Measurements from ENCODE around the gene ZNRF3. TPM values are rescaled to one million over a fixed set of nuclear protein-coding genes. Genes with fewer than 3 reads are reported as not detected.
"Not testable (repeated sequence)": the region's sequence is repeated elsewhere in the genome, so short reads cannot be mapped to it uniquely, and the experiment has no call there.

ZNRF3 gene
- total RNA-seq, 1 experiment from 2014 or later: 23.7 TPM

GRCh38 chr22:28856095-28856455 is 27.3 kb upstream of the ZNRF3 start:
- DNase-seq: no peak
- Mint-ChIP-seq H3K27me3 (ENCODE audit: unreplicated experiment) (no peaks in the 10 kb centered on the region), H3K4me1 (ENCODE audit: low read depth, unreplicated experiment) (peaks cover 10% of the 10 kb centered on the region), H3K27ac (ENCODE audit: unreplicated experiment) (no peak overlapping the region), H3K36me3 (ENCODE audit: insufficient read depth, unreplicated experiment) (no peaks in the 10 kb centered on the region), H3K4me3 (ENCODE audit: low read depth, unreplicated experiment) (no peak overlapping the region), H3K9me3 (ENCODE audit: low read depth, unreplicated experiment) (no peaks in the 10 kb centered on the region)
- CTCF ChIA-PET: interaction anchor here (0.8 to 1.8 kb wide), 5 partner anchors 96 to 188 kb away, joined by 3 to 42 read pairs (median 5); no protein-coding TSS in a partner anchor
- intact Hi-C loops (cut with micrococcal nuclease; ENCODE audit: unreplicated experiment): no loop called here
- BruUV-seq (replicated peaks): no TSS peak
- TF ChIP-seq CTCF (IDR thresholded peaks at IDR 0.05; ENCODE audit: unreplicated experiment): no peak

- CTCF ChIA-PET: no interaction called here
- intact Hi-C loops (cut with micrococcal nuclease; ENCODE audit: unreplicated experiment): no loop called here
- H3K27ac Mint-ChIP-seq (ENCODE audit: unreplicated experiment): no peak overlapping the region
- peaks cover 10% of the 10 kb centered on the region for H3K4me1 Mint-ChIP-seq (ENCODE audit: low read depth, unreplicated experiment)
- DNase-seq: no peak
- H3K36me3 Mint-ChIP-seq (ENCODE audit: insufficient read depth, unreplicated experiment): no peaks in the 10 kb centered on the region
- no peaks in the 10 kb centered on the region for H3K9me3 Mint-ChIP-seq (ENCODE audit: low read depth, unreplicated experiment)
- no TSS peak for BruUV-seq (replicated peaks)
- H3K27me3 Mint-ChIP-seq (ENCODE audit: unreplicated experiment): no peaks in the 10 kb centered on the region
- no peak overlapping the region for H3K4me3 Mint-ChIP-seq (ENCODE audit: low read depth, unreplicated experiment)
- no peak for TF ChIP-seq CTCF (IDR thresholded peaks at IDR 0.05; ENCODE audit: unreplicated experiment)
These were observed 26.1 kb upstream of the ZNRF3 start for GRCh38 chr22:28857288-28857687.

GRCh38 chr22:28864878-28865596 is 18.3 kb upstream of the ZNRF3 start:
- no TSS peak for BruUV-seq (replicated peaks)
- intact Hi-C loops (cut with micrococcal nuclease; ENCODE audit: unreplicated experiment): no loop called here
- Mint-ChIP-seq H3K9me3 (ENCODE audit: low read depth, unreplicated experiment) (no peaks in the 10 kb centered on the region), H3K27ac (ENCODE audit: unreplicated experiment) (no peak overlapping the region), H3K4me3 (ENCODE audit: low read depth, unreplicated experiment) (no peak overlapping the region), H3K27me3 (ENCODE audit: unreplicated experiment) (no peaks in the 10 kb centered on the region), H3K36me3 (ENCODE audit: insufficient read depth, unreplicated experiment) (no peaks in the 10 kb centered on the region), H3K4me1 (ENCODE audit: low read depth, unreplicated experiment) (peaks cover 15% of the 10 kb centered on the region)
- TF ChIP-seq CTCF (IDR thresholded peaks at IDR 0.05; ENCODE audit: unreplicated experiment): no peak
- CTCF ChIA-PET: no interaction called here
- no peak for DNase-seq

- no peak overlapping the region for H3K4me3 Mint-ChIP-seq (ENCODE audit: low read depth, unreplicated experiment)
- no peak overlapping the region for H3K27ac Mint-ChIP-seq (ENCODE audit: unreplicated experiment)
- intact Hi-C loops (cut with micrococcal nuclease; ENCODE audit: unreplicated experiment): no loop called here
- DNase-seq: no peak
- H3K9me3 Mint-ChIP-seq (ENCODE audit: low read depth, unreplicated experiment): no peaks in the 10 kb centered on the region
- no TSS peak for BruUV-seq (replicated peaks)
- no peaks in the 10 kb centered on the region for H3K36me3 Mint-ChIP-seq (ENCODE audit: insufficient read depth, unreplicated experiment)
- CTCF ChIA-PET: no interaction called here
- no peak for TF ChIP-seq CTCF (IDR thresholded peaks at IDR 0.05; ENCODE audit: unreplicated experiment)
- peaks cover 15% of the 10 kb centered on the region for H3K4me1 Mint-ChIP-seq (ENCODE audit: low read depth, unreplicated experiment)
- no peaks in the 10 kb centered on the region for H3K27me3 Mint-ChIP-seq (ENCODE audit: unreplicated experiment)
These were observed 16.2 kb upstream of the ZNRF3 start for GRCh38 chr22:28867191-28867590.

GRCh38 chr22:28868389-28868788 is 15.0 kb upstream of the ZNRF3 start:
- BruUV-seq (replicated peaks); H3K4me3 Mint-ChIP-seq (ENCODE audit: low read depth, unreplicated experiment); H3K36me3 Mint-ChIP-seq (ENCODE audit: insufficient read depth, unreplicated experiment); intact Hi-C loops (cut with micrococcal nuclease; ENCODE audit: unreplicated experiment); H3K9me3 Mint-ChIP-seq (ENCODE audit: low read depth, unreplicated experiment); H3K27ac Mint-ChIP-seq (ENCODE audit: unreplicated experiment); DNase-seq; H3K27me3 Mint-ChIP-seq (ENCODE audit: unreplicated experiment); CTCF ChIA-PET: not testable (repeated sequence)
- peaks cover 15% of the 10 kb centered on the region for H3K4me1 Mint-ChIP-seq (ENCODE audit: low read depth, unreplicated experiment)

Data from Calu3 (cell line).